HG02610 (cell line): Measurements from ENCODE around the gene EYS.
"Not testable (repeated sequence)": the region's sequence is repeated elsewhere in the genome, so short reads cannot be mapped to it uniquely, and the experiment has no call there.

Source experiments
- ATAC-seq: cut with Tn5 transposase; IDR thresholded peaks from one replicate; pipeline ENCODE4 v1.9.1; 2021; ENCODE audit warnings: mild to moderate bottlenecking, moderate library complexity; ENCODE audit not compliant: unreplicated experiment

Gene EYS

DNA sequence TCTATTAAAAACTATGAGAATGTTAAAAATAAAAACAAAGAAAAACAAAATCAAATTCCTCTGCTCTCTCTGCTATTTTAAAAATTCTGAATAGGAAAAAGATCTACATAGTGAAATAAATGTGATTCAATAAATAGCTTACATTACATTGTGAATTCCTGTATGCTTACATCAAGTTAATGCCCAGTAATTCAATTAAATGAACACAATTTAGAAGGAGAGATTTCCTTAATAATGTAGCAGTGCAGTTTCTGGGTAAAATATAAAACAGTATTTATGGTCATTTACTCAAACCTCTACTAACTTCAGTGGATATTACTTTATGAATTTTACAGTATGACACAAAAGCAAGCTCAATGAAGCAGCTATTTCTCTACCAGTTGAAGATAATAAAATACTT, 594.6 kb downstream of the EYS start:
- ATAC-seq = no peak

DNA sequence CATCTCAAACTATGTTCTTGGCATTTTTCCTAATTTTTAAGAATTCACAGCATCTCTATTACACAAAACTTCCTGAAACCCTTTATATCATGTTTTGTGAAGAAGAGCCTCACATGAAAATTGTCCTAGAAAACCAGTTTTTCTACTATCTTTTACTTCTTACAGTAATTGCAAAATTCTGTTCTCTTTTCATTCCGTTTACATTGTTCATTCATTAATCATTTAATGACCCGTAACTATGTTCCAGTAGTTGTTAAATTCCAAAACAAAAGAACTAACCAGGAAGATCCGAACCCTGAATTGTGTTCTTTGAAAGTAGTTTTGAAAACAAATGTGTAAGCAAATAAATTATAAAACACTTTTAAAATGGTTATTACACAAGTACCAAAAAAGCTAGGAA, 597.0 kb downstream of the EYS start:
- ATAC-seq = no peak

DNA sequence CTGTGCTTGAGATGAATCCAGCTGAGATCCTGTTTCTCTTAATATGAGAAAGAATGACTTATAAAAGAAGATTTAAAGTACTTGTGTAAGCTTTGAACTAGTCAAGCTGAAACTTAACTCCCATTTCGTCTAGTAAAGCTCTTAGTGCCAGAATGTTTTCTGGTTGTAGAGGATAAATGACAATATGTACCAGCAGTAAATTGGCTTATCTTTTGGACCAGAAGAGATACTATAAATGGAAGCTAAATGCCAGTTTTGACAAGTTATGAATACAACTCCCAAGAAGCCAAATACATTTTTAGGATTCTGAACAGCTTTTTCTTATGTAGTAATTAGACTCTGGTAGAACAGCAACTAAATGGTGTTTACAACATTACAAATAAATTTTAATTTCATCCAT, 608.7 kb downstream of the EYS start:
- no peak for ATAC-seq

DNA sequence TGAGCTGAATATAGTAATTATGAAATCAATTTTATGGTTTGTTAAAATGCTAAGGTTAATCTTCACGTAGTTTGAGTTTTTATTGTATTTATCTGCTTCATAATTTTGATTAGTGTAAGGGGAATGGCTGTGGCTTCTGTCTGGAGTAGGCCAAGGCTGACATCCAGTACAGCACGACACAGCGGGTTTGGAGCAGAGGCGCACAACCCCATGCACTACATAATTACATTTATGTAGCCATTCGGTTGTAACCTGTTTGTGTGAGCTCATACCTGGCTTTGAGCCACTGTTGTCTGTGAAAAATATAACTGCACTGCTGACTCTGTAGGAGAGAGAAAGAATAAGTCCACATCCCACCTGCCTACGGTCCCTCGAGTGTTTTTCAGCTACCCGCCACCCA, 615.5 kb downstream of the EYS start:
- ATAC-seq = no peak

DNA sequence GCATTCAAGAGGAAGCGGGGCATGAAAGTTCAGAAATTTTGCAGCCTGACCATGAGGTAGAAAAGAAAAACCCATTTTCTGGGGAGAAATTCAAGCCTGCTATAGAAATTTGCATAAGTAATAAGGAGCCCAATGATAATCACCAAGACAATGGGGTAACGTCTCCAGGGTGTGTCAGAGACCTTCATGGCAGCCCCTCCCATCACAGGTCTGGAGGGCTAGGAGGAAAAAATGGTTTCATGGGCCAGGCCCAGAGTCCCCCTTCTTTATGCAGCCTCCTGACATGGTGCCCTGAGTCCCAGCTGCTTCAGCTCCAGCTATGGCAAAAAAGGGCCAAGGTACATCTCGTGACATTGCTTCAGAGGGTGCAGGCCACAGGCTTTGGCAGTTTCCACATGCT, 618.5 kb downstream of the EYS start:
- no peak for ATAC-seq

DNA sequence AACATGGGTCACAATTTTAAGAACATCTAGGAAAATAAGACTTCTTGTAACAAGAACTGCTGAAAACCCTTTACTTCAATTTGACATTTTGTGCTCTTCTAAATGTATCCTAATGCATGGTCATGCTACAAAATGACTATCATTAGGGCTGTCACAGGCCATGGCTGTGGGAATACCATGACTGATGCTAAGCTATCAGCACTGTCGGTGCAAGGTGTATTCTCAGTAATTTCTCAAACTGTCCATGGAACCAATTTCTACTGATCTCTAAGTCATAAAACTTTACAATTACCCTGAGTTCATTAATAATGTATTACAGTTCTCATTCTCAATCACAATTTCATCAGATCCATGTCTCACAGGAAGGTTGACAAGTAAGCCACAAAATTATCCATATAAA, 625.3 kb downstream of the EYS start:
- ATAC-seq = no peak

DNA sequence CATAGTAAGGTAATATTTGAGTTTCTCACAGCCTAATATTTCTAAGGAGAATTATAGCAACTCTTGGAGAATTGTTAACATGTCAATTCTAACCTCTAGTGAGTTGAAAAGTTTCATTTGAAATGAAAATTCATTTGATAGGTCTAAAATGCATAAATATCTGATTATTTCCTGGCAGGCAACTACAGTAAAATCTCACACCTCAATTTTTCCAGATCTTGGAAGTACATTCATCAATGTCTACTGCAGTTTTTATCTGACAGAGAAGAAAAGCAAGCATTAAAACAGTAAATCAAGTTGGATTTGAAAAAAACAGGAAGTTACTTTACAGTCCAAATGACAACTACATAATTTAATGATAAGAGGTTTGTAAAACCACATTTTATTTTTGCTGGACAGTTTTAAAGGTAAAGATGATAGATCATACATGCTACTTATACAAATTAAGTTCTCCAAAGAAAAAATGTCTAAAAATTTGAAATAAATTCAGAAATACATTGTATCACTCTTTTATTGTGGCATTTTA, 631.3 kb downstream of the EYS start:
- ATAC-seq = no peak

DNA sequence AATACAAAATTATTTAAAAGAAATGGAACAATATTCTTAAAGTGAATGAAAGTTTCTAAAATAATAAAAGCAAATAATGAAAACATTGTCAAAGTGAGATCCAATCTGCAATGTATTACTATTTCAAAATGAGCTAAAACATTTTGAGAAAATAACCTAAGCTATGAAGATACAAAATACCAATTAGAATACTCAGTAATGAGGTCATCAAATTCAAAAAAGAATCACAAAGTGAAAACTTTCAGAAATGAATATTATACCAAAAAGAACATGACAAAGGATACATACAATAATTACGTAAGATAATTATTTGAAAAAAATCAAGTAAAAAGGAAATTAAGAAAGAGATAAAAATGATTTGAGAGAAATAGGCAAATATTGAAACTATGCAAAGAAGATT, 634.5 kb downstream of the EYS start:
- no peak for ATAC-seq

DNA sequence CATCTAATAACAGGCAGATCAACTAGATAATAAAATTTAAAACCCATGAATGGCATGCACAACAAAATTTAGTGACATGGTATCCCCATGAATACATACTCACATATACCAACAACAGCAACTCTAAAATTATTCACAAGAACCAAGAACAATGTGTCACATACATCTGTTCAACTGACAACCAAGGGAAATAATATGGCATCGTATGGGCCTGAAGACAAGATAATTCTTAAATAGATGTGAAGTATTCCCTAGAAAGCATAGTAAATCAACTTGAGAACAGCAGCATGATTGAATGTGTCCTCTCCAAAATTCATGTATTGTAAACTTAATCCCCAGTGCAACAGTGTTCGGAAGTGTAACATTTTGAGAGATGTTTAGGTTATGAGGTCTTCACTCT, 635.5 kb downstream of the EYS start:
- ATAC-seq = no peak

DNA sequence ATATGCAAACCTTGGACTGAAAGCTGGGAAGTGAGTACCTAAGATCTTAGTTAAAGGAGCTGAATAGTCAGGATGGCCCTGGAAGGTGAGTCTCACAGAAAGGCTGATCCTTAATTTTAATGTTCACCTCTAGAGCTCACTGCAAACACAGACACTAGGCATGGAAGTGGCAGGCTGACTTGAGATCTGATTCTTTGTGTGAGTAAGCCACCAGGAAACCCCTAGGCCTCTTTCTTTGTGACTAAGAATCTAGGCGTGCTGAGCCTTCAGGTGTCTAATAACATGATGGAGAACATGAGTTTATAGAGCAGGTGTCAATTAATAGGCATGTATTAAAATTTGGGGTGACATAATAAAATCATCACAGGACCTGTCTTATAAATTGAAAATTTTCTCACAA, 642.2 kb downstream of the EYS start:
- ATAC-seq = no peak

DNA sequence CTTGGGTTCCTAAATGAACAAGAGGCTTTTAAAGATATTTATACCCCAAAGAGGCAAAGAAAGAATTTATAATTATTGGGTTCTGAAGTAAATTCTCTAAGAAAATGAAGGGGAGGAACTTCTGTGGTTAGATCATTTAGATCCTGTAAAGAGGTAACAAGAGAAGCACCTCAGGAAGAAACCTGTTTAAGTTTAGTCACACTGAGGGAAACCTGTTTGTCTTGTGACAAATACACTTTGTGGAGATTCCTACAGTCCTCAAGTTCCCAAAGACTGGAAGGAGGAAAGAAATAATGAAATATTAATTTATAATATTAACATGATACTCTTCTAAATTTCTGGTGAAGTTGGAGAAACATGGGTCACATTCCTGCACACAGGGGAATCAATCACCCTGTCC, 647.5 kb downstream of the EYS start:
- ATAC-seq = no peak

DNA sequence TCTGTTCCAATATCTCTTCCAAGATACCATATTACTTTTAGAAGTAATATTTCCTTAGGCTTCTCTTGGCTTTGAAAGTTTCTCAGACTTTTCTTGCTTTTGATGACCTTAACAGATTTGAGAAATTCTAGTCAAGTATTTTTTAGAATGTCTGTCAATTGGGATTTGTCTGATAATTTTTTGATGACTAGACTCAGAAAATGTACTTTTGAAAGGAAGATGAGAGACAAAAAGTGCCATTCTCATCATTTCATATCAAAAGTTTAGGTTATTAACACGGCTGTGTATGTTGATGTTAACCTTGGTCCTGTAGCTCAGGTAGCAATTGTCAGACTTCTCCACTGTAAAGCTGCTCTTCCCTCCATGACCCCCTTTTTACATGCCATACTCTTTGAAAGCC, 651.5 kb downstream of the EYS start:
- no peak for ATAC-seq

DNA sequence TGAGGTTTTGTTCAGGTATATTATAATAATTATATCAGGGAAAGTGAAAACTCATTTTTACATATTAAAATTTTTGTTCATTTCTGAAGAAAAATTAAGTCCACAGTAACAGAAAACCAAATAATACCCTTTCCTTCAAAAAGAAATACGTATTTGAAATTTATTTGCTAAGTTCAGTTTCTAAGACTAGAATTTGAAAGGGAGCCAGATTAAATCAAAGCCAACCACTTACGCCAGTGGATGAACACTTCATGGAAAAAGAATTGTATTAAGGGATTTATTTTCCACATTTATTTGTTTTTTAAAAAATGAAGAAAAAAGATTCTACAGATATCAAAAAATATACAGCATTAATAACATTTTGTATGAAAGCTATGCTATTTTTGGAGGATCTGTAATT, 654.4 kb downstream of the EYS start:
- ATAC-seq = no peak

DNA sequence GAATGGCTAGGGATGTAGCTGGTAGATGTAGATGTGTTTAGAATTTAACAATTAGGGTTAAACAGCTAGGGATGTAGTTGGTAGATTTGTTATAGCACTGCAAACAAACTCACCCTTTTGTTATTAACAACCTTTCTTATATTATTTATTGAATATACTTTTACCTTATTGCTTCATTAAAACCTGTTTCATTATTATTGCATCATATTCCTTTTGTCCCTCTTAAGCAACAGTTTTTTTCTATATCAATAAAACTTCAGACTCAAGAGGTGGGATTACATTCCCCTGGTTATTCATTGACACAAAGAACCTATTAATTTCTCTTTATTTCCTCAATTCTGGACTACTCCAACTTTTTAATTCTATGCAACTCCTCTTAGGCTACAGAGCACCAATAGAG, 661.2 kb downstream of the EYS start:
- ATAC-seq = no peak

DNA sequence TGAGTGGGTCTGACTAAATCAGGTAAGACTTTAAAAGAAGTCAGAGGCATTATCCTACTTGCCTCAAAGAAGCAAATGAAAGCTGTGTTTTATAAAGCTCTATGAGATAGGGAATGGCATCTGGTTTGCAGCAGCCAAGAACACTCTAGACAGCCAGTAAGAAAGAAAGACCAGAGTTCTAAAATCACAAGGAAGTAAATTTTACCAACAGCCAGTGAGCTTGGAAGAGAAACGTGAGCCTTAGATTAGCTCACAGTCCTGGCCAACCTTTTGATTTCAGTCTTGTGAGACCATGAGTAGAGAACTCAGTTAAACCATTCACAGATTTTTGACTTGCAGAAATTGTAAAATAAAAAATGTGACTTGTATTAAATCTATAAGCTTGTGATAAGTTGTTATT, 693.0 kb downstream of the EYS start:
- ATAC-seq = no peak

DNA sequence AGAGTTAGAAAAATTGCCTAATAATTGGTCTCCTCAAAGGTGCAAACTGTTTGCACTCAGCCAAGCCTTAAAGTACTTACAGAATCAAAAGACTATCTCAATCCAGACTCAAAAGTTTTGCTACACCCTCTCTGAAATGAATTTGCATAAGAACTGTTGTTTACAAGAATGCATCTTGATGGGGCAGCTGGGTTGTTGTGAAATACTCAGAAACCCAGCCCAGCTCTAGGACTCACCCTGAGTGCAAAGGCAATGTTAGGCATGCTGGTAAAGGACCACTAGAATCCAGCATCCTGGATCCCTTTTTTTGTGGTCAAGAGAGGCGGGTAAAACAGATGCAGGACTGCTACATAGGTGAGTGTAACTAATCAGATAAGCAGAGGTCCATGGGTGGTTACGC, 700.2 kb downstream of the EYS start:
- no peak for ATAC-seq

DNA sequence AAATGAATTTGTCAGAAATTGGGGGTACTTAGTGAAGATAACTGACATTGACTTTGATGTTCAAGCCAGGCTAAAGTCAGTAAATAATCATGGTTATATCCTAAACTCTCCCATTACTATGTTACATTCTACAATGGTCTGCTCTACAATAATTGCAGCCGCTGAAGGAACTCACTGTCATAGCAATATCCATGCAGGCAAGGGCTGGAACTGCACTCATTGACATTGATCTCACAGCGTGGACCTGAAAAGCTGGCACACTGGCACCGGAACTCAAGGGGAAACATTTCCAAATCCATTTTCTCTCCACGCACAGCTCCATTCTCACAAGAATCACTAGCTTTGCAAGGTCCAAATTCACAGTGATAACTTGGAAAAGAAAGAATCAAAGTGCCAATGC, 702.7 kb downstream of the EYS start:
- no peak for ATAC-seq

DNA sequence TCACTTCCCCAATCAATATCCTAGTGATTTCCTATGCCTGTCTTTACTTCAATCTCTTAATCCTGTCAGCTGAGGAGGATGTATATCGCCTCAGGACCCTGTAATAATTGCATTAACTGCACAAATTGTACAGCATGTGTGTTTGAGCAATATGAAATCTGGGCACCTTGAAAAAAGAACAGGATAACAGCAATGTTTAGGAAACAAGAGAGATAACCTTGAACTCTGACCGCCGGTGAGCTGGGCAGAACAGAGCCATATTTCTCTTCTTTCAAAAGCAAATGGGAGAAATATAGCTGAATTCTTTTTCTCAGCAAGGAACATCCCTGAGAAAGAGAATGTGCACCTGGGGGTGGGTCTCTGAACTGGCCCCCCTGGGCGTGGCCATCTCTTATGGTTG, 704.1 kb downstream of the EYS start:
- ATAC-seq = not testable (repeated sequence)

DNA sequence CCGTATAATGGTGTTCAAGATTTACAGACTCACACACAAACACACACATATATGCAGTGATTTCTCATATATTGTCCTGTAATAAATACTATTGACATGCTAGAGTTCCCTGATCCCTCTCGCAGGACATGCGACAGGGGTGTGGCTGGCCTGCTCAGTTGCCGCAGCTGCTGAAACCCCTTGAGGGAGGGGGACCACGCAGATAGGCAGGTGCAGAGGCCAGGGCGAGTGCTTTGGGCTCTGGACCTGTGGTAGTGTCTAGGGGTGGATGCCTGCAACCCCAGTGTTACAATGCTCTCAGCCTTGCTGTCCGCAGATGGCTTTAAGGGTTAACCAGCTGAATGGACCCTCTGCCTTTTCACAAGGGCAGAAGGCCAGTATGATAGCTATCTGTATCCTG, 706.2 kb downstream of the EYS start:
- no peak for ATAC-seq

DNA sequence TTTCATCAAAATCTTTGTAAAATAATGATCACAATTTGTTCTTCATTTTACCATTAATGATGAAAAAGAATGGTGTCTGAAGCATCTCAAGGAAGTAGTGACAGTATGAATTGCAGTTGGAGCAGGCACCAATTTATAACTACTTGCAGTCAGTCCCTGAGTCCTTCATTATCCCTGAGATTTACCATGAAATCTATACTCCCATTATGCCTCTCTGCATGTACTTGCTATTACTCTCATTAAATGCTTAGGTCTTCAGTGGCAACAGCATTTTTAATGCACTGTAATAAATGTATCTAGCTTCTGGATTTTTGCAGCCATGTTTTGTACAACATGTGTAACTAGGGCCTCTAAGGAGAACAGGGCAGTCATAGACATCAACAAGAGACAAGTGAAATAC, 708.8 kb downstream of the EYS start:
- ATAC-seq = no peak

DNA sequence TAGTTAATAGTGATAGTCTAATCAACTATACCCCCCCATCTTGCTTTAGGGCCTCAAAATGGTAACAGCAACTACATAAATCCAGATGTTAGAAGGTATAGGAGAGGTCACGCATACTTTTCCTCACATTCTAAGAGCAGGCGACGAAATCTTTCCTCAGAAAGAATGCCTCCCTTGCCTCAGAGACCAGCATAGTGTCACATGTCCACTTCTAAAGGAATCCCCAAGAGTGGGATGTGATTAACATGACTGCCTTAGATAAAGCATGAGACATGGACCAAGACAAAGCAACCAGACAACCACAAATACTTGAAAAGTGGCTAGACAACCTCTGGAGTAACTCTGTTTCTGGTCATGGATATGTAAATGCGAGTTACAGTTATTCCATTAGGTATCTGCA, 710.7 kb downstream of the EYS start:
- ATAC-seq = no peak

DNA sequence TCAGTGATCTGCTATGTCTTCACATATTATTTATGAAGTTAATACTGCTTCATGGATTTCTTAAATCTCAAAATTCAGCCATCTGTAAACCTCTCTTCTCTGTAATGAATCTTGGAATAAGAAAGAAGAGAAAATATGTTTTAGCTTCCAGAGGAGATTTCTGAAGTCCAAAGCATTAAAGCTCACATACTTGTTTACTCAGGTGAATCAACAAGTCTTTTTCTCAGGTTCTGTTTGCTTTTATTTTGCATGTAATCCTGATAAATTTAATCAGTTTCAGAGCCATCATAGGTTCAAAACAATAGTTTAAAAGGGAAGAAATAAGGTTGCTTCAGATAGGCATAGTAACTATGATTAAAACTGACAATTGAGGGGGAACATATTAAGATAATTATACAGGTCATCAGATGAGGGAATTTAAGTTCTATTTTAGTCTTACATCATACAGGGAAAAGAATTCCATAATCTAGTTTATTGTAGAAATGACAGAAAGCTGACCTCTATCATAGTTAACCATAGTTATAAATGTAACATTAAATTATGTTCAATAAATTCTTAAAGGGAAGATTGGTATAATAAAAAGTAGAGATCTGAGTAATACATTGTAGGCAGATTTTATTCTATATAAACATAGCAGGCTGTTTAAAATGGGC, 716.2 kb downstream of the EYS start:
- no peak for ATAC-seq

DNA sequence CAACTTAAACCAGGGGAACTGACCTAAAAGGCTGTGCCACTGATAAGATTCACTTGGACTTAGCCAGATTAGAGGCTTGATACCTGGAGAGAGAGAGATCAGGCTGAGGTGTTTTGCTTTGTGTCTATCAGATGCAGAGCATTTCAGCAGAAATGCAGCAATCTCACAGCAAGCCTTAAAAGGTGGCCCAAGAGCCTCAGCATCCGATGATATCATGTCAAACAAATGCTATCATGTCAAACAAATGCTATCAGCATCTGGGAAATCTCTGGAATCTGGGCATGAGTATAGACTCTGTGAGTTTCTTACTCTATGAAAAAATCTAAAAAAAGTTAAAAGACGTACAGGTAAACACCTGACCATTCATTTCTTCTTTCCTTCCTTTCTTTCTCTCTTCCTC, 718.9 kb downstream of the EYS start:
- ATAC-seq = no peak
